Fibroblast of lung (primary cell): Measurements from ENCODE around the gene TBATA.

ENCODE experiments used
- CTCF ChIP-seq, 2 donors: IDR thresholded peaks in 1 of 2; conservative IDR thresholded peaks in 1 of 2; 1 replicate in 1 of 2; 2 replicates in 1 of 2; pipeline ENCODE4 v1.5.1; 2011 to 2012; ENCODE audit warnings: low read length in 2 of 2, control low read depth in 1 of 2, inconsistent platforms in 1 of 2, low read depth in 1 of 2, mild to moderate bottlenecking in 1 of 2
- EZH2 ChIP-seq: IDR thresholded peaks from 2 replicates; pipeline ENCODE4 v1.5.1; 2012; ENCODE audit warnings: low read length, control low read depth, mild to moderate bottlenecking; ENCODE audit errors: missing control alignments

- TF ChIP-seq EZH2 (no peak), CTCF (conservative IDR thresholded peaks at IDR 0.05 in 1 of 2, IDR thresholded peaks at IDR 0.05 in 1 of 2; ENCODE audit: low read depth in 1 of 2, low read length in 2 of 2) (no peak)
Measured at GRCh38 chr10:70729763-70730357, 55.3 kb downstream of the TBATA start.
